GM06990 (cell line): ENCODE data around the gene YPEL5.

ENCODE experiments used
- DNase-seq: peaks from one replicate; pipeline ENCODE4 v3.0.0-alpha.2; 2011; ENCODE audit not compliant: insufficient read length; ENCODE audit errors: extremely low read depth
- H3K27me3 ChIP-seq: replicated peaks from 2 replicates; pipeline ENCODE4 v1.6.0; 2011; ENCODE audit warnings: low read length; ENCODE audit not compliant: control insufficient read depth, insufficient read depth
- H3K36me3 ChIP-seq: 2 replicates; pipeline ENCODE4 v1.5.1; 2011; ENCODE audit warnings: low read length; ENCODE audit not compliant: control insufficient read depth, insufficient read depth
- H3K4me3 ChIP-seq: replicated peaks from 2 replicates; pipeline ENCODE4 v1.5.1; 2011; ENCODE audit warnings: low read depth, mild to moderate bottlenecking, control low read depth, low read length
- CTCF ChIP-seq: IDR thresholded peaks from 2 replicates; pipeline ENCODE4 v1.5.1; 2011; ENCODE audit warnings: low read length, control low read depth, mild to moderate bottlenecking, inconsistent platforms; ENCODE audit not compliant: insufficient read depth, poor library complexity, severe bottlenecking

YPEL5 gene

GRCh38 chr2:30184035-30184434 is 37.2 kb downstream of the YPEL5 start:
- Histone ChIP-seq H3K4me3 (no peak overlapping the region), H3K27me3 (no peaks in the 10 kb centered on the region), H3K36me3 (no peaks in the 10 kb centered on the region)
- DNase-seq = no peak
- no peak for TF ChIP-seq CTCF

DNA sequence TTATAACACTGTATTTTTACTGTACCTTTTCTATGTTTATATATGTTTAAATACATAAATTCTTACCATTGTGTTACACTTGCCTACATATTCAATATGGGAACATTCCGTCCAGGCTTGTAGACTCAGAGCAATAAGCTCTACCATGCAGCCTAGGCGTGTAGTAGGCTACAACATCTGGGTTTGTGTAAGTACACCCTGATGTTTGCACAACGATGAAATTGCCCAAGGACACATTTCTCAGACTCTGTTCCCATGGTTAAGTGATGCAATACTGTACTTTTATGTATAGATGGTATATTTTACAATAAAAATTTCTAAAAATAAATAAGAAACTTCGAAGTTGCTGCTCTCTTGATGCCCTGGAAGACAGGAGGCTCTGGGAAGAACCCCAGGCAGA is 38.4 kb downstream of the YPEL5 start:
- Histone ChIP-seq H3K36me3 (no peaks in the 10 kb centered on the region), H3K27me3 (no peaks in the 10 kb centered on the region), H3K4me3 (no peak overlapping the region)
- no peak for DNase-seq
- no peak for TF ChIP-seq CTCF

DNA sequence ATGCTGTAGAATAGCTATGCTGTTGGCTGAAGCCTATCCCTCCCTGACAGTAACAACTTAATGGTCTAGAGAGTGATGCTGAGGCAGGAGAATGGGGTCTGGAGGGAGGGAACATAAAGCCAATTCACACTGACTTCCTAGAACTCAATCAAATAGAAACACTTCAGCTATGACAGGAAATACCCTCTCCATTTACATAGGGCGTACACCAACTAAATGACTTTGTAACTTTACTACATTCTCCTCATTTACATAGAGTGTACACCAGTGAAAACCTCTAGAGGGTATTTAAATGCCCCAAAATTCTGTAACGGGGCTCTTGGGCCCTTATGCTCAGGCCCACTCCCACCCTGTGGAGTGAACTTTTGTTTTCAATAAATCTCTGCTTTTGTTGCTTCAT is 41.5 kb downstream of the YPEL5 start:
- no peaks in the 10 kb centered on the region for H3K27me3 ChIP-seq
- no peak overlapping the region for H3K4me3 ChIP-seq
- DNase-seq = no peak
- no peaks in the 10 kb centered on the region for H3K36me3 ChIP-seq
- TF ChIP-seq CTCF = no peak

DNA sequence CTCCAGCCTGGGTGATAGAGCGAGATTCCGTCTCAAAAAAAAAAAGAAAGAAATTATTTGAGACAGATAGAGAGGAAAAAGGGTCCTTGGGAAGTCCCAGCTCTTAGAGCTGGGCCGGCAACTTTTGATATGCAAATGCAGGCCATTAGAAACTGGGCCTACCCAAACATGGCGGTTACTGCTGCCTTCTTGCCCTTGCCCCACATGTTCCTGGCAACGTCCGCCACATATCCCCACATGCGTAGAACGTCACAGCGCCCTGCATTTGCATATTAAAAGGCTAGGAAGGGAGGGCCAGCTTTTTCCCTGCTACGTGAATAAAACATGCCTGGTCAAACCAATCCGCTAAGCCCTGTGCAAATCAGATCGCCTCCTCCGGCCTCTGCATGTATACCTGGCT is 43.8 kb downstream of the YPEL5 start:
- no peaks in the 10 kb centered on the region for H3K27me3 ChIP-seq
- no peak for DNase-seq
- no peak overlapping the region for H3K4me3 ChIP-seq
- no peak for TF ChIP-seq CTCF
- no peaks in the 10 kb centered on the region for H3K36me3 ChIP-seq

DNA sequence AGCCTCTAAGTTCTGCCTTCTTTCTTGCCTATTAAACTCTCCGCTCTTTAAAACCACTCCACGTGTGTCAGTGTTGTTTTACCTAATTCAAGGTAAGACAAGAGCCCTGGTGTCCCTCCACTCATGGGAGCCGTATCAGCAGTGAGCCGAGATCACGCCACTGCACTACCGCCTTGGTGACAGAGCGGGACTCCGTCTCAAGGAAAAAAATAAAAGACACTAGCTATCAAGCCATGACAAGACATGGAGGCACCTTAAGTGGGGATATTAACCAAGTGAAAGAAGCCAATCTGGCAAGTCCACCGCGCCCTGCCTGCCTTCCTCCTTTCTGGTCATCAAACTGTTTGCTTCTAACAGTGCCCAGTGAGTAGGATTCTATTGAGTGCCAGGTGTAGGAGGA is 44.3 kb downstream of the YPEL5 start:
- Histone ChIP-seq H3K27me3 (no peaks in the 10 kb centered on the region), H3K4me3 (no peak overlapping the region), H3K36me3 (no peaks in the 10 kb centered on the region)
- TF ChIP-seq CTCF = no peak
- no peak for DNase-seq

- no peak for DNase-seq
Measured at GRCh38 chr2:30191819-30192271, 45.0 kb downstream of the YPEL5 start.

More at GRCh38 chr2:30191819-30192271, 45.0 kb downstream of the YPEL5 start:
- Histone ChIP-seq H3K27me3 (no peaks in the 10 kb centered on the region), H3K4me3 (no peak overlapping the region), H3K36me3 (no peaks in the 10 kb centered on the region)
- TF ChIP-seq CTCF = no peak
